ENCODE data around the gene WIPF3.

DNA sequence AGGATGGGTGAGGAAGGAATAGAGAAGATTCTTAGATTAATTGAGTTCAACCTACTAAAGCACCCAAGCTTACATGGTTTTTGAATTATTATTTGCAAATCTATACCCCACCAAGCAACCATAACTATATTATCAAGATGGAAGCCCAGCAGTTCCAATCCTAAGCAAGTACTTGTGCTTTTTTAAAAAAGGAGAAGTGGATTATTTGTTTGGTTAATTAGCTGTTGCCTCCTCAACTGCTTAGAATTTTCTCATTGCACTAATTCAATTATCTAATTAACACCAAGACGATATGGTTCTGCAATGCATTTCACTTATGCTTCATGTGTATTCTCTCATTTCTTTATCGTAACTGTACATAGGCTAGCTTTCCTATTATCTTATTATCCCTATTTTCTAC lies 27.3 kb upstream of the WIPF3 start:
- no peak for TF ChIP-seq POLR2A (IDR thresholded peaks at IDR 0.05)
- no peak for TF ChIP-seq POLR2AphosphoS5 (IDR thresholded peaks at IDR 0.05)
